Stimulated activated naive CD8-positive, alpha-beta T cell treated with anti-CD3 and anti-CD28 coated beads, Interleukin-15, Interleukin-2, amounts not matched to agents 100 U/mL and 50 U/mL, for 24 hours (primary cell): Measurements from ENCODE around the gene PIP4K2C.
"Not testable (repeated sequence)": the region's sequence is repeated elsewhere in the genome, so short reads cannot be mapped to it uniquely, and the experiment has no call there.

Experiments used
- ATAC-seq: fragments of 150-1000 bp; cut with Tn5 transposase; one replicate; pipeline ENCODE4 v1.10.0; 2021
- DNase-seq: peaks from one replicate; pipeline ENCODE4 v3.0.0; 2021

PIP4K2C gene

DNA sequence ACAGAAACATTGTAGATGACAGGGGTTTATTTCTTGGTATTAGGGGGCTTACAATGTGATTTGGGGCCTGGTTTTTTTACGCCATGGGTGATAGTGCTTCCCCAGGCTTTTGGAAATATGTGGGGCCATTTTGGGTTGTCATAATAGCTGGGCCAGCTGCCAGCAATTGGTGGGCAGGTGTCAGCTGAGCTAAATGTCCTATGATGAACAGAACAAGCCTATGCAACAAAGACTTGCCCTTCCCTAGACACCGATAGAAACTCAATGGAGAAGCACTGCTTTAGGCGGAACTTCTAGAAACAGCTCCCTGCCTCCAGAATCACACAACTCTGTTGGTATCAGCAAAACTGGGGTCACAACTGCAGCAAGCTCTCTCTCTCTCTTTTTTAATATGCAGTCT lies 47.1 kb downstream of the PIP4K2C start:
- ATAC-seq (no peak), DNase-seq (no peak)

DNA sequence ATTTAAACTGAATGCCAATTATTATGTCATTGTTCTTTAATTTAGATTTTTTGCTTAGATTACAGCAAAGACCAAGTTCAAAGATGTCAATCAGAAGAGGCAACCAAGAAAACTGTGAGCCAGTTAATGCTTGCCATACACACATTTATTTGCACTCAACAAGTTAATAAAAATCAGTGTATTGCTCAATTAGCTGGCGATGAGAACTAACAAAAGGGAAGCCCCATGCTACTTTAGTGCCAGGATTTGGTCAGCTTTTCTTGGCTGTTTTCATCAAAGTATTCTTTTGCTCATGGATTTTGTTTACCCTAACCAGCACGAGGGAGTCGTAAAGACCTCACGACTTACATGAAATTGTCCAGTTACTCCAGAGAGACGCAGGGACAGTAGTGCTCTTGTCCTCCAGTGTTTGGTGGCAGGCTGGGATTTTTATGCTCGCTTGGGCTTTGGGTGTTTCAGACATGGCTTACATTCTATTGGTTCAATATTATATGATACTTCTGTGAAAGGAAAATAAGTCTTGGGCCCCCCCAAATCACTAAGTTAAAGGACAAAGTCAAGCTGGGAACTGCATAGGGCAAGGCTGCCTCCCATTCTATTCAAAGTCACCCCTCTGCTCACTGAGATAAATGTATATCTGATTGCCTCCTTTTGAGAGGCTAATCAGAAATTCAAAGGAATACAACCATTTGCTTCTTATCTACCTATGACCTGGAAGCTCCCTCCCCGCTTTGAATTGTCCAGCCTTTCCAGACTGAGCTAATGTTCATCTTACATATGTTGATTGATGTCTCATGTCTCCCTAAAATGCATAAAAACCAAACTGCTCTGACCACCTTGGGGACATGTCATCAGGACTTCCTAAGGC lies 49.4 kb downstream of the PIP4K2C start:
- no peak for ATAC-seq
- no peak for DNase-seq

DNA sequence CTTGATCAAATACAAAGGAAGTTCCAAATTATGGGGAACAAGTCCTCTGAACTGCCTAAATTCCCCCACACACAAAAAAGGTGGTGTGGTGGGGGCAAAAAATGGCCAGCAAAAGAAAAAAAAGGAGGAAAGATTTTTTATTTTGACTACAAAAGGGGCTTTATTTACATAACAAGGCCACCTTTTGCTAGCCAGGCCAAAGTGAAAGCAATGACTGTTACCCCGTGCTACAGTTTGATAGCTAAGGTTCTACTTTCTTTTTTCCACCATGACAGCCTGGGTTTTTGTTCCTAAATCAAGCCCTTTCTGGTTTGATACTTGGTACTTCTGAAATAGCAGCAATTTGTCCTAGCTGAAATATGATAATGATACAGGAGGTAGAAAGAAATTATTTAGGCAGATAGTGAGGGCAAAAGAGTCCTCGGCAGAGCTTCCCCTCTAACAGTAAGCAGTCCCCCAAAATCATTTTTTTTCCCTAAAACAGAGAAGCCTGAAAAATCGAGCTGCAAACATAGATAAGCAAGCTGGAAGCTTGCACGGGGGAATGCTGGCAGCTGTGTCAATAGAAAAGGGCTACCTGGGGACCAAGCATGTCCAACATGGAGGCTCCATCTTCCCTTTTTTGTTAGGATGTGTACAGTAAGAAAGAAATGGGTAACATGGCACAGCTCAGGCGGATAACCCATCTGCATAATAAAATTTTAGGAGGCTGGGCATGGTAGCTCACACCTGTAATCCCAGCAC lies 50.9 kb downstream of the PIP4K2C start:
- DNase-seq (no peak), ATAC-seq (no peak)

DNA sequence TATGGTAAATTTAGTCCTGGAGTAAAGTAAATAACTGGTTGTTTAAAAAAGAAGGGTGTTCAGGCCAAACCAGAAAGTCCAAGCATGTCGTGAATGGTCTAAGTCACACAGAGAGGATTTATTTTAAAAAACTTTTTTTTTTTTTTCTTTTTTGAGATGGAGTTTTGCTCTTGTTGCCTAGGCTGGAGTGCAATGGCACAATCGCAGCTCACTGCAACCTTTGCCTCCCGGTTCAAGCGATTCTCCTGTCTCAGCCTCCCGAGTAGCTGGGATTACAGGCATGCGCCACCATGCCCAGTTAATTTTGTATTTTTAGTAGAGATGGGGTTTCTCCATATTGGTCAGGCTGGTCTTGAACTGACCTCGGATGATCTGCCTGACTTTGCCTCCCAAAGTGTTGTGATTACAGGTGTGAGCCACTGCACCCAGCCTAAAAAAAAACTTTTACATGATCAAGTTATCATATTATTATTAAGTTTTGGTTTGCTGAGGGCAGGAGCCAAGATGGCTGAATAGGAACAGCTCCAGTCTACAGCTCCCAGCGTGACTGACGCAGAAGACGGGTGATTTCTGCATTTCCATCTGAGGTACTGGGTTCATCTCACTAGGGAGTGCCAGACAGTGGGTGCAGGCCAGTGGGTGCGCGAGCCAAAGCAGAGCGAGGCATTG lies 55.1 kb downstream of the PIP4K2C start:
- not testable (repeated sequence) for ATAC-seq, DNase-seq

DNA sequence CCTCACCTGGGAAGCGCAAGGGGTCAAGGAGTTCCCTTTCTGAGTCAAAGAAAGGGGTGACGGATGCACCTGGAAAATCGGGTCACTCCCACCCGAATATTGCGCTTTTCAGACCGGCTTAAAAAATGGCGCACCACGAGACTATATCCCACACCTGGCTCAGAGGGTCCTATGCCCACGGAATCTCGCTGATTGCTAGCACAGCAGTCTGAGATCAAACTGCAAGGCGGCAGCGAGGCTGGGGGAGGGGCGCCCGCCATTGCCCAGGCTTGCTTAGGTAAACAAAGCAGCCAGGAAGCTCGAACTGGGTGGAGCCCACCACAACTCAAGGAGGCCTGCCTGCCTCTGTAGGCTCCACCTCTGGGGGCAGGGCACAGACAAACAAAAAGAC lies 55.7 kb downstream of the PIP4K2C start:
- DNase-seq, ATAC-seq: not testable (repeated sequence)
